ENCODE measurements around the gene FANCC.
"Not testable (repeated sequence)": the region's sequence is repeated elsewhere in the genome, so short reads cannot be mapped to it uniquely, and the experiment has no call there.

Gene FANCC

GRCh38 chr9:95226921-95227320 lies 90.6 kb downstream of the FANCC start:
- no peak for DNase-seq (ENCODE audit: low spot score)

GRCh38 chr9:95225726-95226106 lies 91.8 kb downstream of the FANCC start:
- DNase-seq (ENCODE audit: low spot score): no peak

GRCh38 chr9:95225076-95225725 lies 92.3 kb downstream of the FANCC start:
- DNase-seq (ENCODE audit: low spot score): no peak

GRCh38 chr9:95224376-95225019 lies 93.0 kb downstream of the FANCC start:
- DNase-seq (ENCODE audit: low spot score): no peak

GRCh38 chr9:95220352-95220751 lies 97.2 kb downstream of the FANCC start:
- not testable (repeated sequence) for DNase-seq (ENCODE audit: low spot score)

- DNase-seq (ENCODE audit: low spot score): no peak
These were observed 98.7 kb downstream of the FANCC start for GRCh38 chr9:95218773-95219172.

GRCh38 chr9:95217936-95218335 lies 99.6 kb downstream of the FANCC start:
- no peak for DNase-seq (ENCODE audit: low spot score)

GRCh38 chr9:95215336-95215898 lies 102.1 kb downstream of the FANCC start:
- DNase-seq (ENCODE audit: low spot score): no peak

- no peak for DNase-seq (ENCODE audit: low spot score)
These were observed 104.4 kb downstream of the FANCC start for GRCh38 chr9:95213117-95213516.

GRCh38 chr9:95211028-95211427 lies 106.5 kb downstream of the FANCC start:
- DNase-seq (ENCODE audit: low spot score): no peak

GRCh38 chr9:95207403-95207802 lies 110.1 kb downstream of the FANCC start:
- DNase-seq (ENCODE audit: low spot score): no peak

- DNase-seq (ENCODE audit: low spot score): no peak
These were observed 111.4 kb downstream of the FANCC start for GRCh38 chr9:95206143-95206542.

- no peak for DNase-seq (ENCODE audit: low spot score)
These were observed 112.8 kb downstream of the FANCC start for GRCh38 chr9:95204710-95205109.

GRCh38 chr9:95204310-95204709 lies 113.2 kb downstream of the FANCC start:
- DNase-seq (ENCODE audit: low spot score): no peak

- DNase-seq (ENCODE audit: low spot score): not testable (repeated sequence)
These were observed 114.5 kb downstream of the FANCC start for GRCh38 chr9:95203019-95203418.

GRCh38 chr9:95202076-95202681 lies 115.3 kb downstream of the FANCC start:
- DNase-seq (ENCODE audit: low spot score): no peak

GRCh38 chr9:95201206-95201605 lies 116.3 kb downstream of the FANCC start:
- no peak for DNase-seq (ENCODE audit: low spot score)

- no peak for DNase-seq (ENCODE audit: low spot score)
These were observed 119.7 kb downstream of the FANCC start for GRCh38 chr9:95197692-95198271.

- DNase-seq (ENCODE audit: low spot score): no peak
These were observed 124.0 kb downstream of the FANCC start for GRCh38 chr9:95193480-95193879.

- no peak for DNase-seq (ENCODE audit: low spot score)
These were observed 124.4 kb downstream of the FANCC start for GRCh38 chr9:95193067-95193466.

GRCh38 chr9:95192631-95193030 lies 124.9 kb downstream of the FANCC start:
- DNase-seq (ENCODE audit: low spot score): no peak

- DNase-seq (ENCODE audit: low spot score): no peak
These were observed 127.1 kb downstream of the FANCC start for GRCh38 chr9:95190413-95190812.

All from globus pallidus (tissue), 1 donor.